Liver (tissue), 9 donors: ENCODE data around the gene ALPK3. TPM values are rescaled to one million over a fixed set of nuclear protein-coding genes. Genes with fewer than 3 reads are reported as not detected.
A peak's percentile ranks its signal among the peaks of the same experiment; 100 is the strongest.

ENCODE experiments used
- DNase-seq: peaks from one replicate; pipeline ENCODE4 v3.0.0-alpha.2; 2017; ENCODE audit warnings: low spot score
- H3K27ac ChIP-seq, 2 donors: one replicate each; pipeline ENCODE4 v1.7.0; 2013; ENCODE audit warnings: inconsistent platforms in 2 of 2, low read length in 2 of 2, control low read depth in 1 of 2, low read depth in 1 of 2, mild to moderate bottlenecking in 1 of 2
- H3K27me3 ChIP-seq, 4 donors: one replicate each; pipeline versions ENCODE4 v1.6.1 to v1.7.0; 2013; ENCODE audit warnings: low read length in 3 of 4, inconsistent platforms in 1 of 4, mild to moderate bottlenecking in 1 of 4, moderate library complexity in 1 of 4; ENCODE audit not compliant: control insufficient read depth in 4 of 4, insufficient read depth in 4 of 4
- H3K36me3 ChIP-seq, 4 donors: one replicate each; pipeline versions ENCODE4 v1.6.1 to v1.7.0; 2013; ENCODE audit warnings: low read length in 3 of 4, mild to moderate bottlenecking in 3 of 4, low read depth in 1 of 4, moderate library complexity in 1 of 4; ENCODE audit not compliant: control insufficient read depth in 4 of 4, insufficient read depth in 3 of 4
- H3K4me1 ChIP-seq, 4 donors: one replicate each; pipeline versions ENCODE4 v1.6.1 to v1.7.0; 2013; ENCODE audit warnings: low read length in 3 of 4, mild to moderate bottlenecking in 3 of 4, moderate library complexity in 1 of 4; ENCODE audit not compliant: control insufficient read depth in 4 of 4, insufficient read depth in 4 of 4
- H3K4me3 ChIP-seq, 3 donors: one replicate each; pipeline versions ENCODE4 v1.6.1 to v1.7.0; 2013; ENCODE audit warnings: low read length in 3 of 3, control low read depth in 1 of 3, low read depth in 1 of 3, mild to moderate bottlenecking in 1 of 3
- H3K9ac ChIP-seq, 2 donors: one replicate each; pipeline ENCODE4 v1.7.0; 2013; ENCODE audit warnings: low read length in 2 of 2, mild to moderate bottlenecking in 2 of 2, moderate library complexity in 2 of 2, control low read depth in 1 of 2, low read depth in 1 of 2
- H3K9me3 ChIP-seq, 4 donors: one replicate each; pipeline versions ENCODE4 v1.6.1 to v1.7.0; 2013; ENCODE audit warnings: low read length in 3 of 4; ENCODE audit not compliant: control insufficient read depth in 4 of 4
- ATF3 ChIP-seq: IDR thresholded peaks from 2 replicates; pipeline ENCODE4 v1.6.1; 2016; ENCODE audit warnings: antibody characterized with exemption
- CTCF ChIP-seq: fragments of 150-350 bp; IDR thresholded peaks from 2 replicates; pipeline ENCODE4 v1.5.1; 2017; ENCODE audit warnings: improper control_type of control experiment, low read depth, low read length; ENCODE audit not compliant: missing input control
- EGR1 ChIP-seq, 2 donors: IDR thresholded peaks; 2 replicates each; pipeline ENCODE4 v1.6.1; 2016 to 2018; ENCODE audit warnings: antibody characterized with exemption in 2 of 2, low read depth in 2 of 2
- FOXA1 ChIP-seq: IDR thresholded peaks from 2 replicates; pipeline ENCODE4 v1.6.1; 2016; ENCODE audit warnings: antibody characterized with exemption
- FOXA2 ChIP-seq: IDR thresholded peaks from 2 replicates; pipeline ENCODE4 v1.6.1; 2016; ENCODE audit warnings: antibody characterized with exemption
- GABPA ChIP-seq, 2 donors: IDR thresholded peaks in 1 of 2; conservative IDR thresholded peaks in 1 of 2; 2 replicates each; pipeline ENCODE4 v1.6.1; 2016; ENCODE audit warnings: antibody characterized with exemption in 2 of 2, mild to moderate bottlenecking in 1 of 2, moderate library complexity in 1 of 2
- HNF4A ChIP-seq, 2 donors: conservative IDR thresholded peaks; 2 replicates each; pipeline ENCODE4 v1.6.1; 2016; ENCODE audit warnings: antibody characterized with exemption in 2 of 2, mild to moderate bottlenecking in 2 of 2
- HNF4G ChIP-seq: IDR thresholded peaks from 2 replicates; pipeline ENCODE4 v1.6.1; 2016; ENCODE audit warnings: antibody characterized with exemption
- JUND ChIP-seq, 2 donors: IDR thresholded peaks; 2 replicates each; pipeline ENCODE4 v1.6.1; 2016; ENCODE audit warnings: antibody characterized with exemption in 2 of 2
- MAX ChIP-seq: IDR thresholded peaks from 2 replicates; pipeline ENCODE4 v1.6.1; 2016; ENCODE audit warnings: antibody characterized with exemption
- NR2F2 ChIP-seq: IDR thresholded peaks from 2 replicates; pipeline ENCODE4 v1.6.1; 2016; ENCODE audit warnings: antibody characterized with exemption
- RAD21 ChIP-seq, 2 donors: IDR thresholded peaks; 2 replicates each; pipeline ENCODE4 v1.6.1; 2016; ENCODE audit warnings: antibody characterized with exemption in 2 of 2, mild to moderate bottlenecking in 2 of 2
- REST ChIP-seq: IDR thresholded peaks from 2 replicates; pipeline ENCODE4 v1.6.1; 2016; ENCODE audit warnings: antibody characterized with exemption, mild to moderate bottlenecking
- RXRA ChIP-seq, 2 donors: IDR thresholded peaks; 2 replicates each; pipeline ENCODE4 v1.6.1; 2017 to 2018; ENCODE audit warnings: antibody characterized with exemption in 2 of 2, mild to moderate bottlenecking in 1 of 2
- SP1 ChIP-seq: IDR thresholded peaks from 2 replicates; pipeline ENCODE4 v1.6.1; 2018; ENCODE audit warnings: antibody characterized with exemption, mild to moderate bottlenecking
- TAF1 ChIP-seq: conservative IDR thresholded peaks from 2 replicates; pipeline ENCODE4 v1.6.1; 2016; ENCODE audit warnings: antibody characterized with exemption, mild to moderate bottlenecking
- YY1 ChIP-seq: IDR thresholded peaks from 2 replicates; pipeline ENCODE4 v1.6.1; 2016; ENCODE audit warnings: antibody characterized with exemption, mild to moderate bottlenecking
- ZBTB33 ChIP-seq: IDR thresholded peaks from 2 replicates; pipeline ENCODE4 v1.6.1; 2016; ENCODE audit warnings: antibody characterized with exemption
- WGBS: extraction: QIAGEN DNeasy Blood & Tissue Kit; methylation state at CpG from one replicate; pipeline ENCODE4 v1.1.7; 2013; 5-methylcytosine and 5-hydroxymethylcytosine counted together
- polyA plus RNA-seq, 2 donors: library from polyadenylated mRNA; stranded (reverse) in 1 of 2; unstranded in 1 of 2; fragments of 200-250 nt in 1 of 2; fragments of >200 nt in 1 of 2; fragmentation: Nextera tagmentation in 1 of 2; extraction: Ambion mirVana in 1 of 2; gene quantifications; one replicate each; pipeline versions ENCODE4 v1.2.1 to v1.2.3, GENCODE V29; 2013 to 2015
- total RNA-seq, 2 donors: library from RNA; depleted of rRNA; stranded (reverse); fragments of >200 nt; gene quantifications; one replicate each; pipeline ENCODE4 v1.2.3, GENCODE V29; 2014
- donor health status: healthy.
- donor health status: healthy.
- donor health status: healthy.
- donor health status: healthy.
- donor health status: healthy.

The ALPK3 gene
- total and polyA plus RNA-seq, 4 donors, result 0.96 to 10.0 (median 2.8) TPM

GRCh38 chr15:84910928-84911623, 93.9 kb downstream of the ALPK3 start (continued):
- TF ChIP-seq CTCF, result no peak

GRCh38 chr15:84911879-84912660, 94.9 kb downstream of the ALPK3 start:
- Histone ChIP-seq H3K27ac (peak overlapping the region; percentile 67 to 81), H3K36me3 (peaks cover 0 to 16% (median 4%) of the 10 kb centered on the region in 4 donors), H3K4me3 (no peak overlapping the region), H3K27me3 (no peaks in the 10 kb centered on the region), H3K4me1 (peaks cover 11 to 30% (median 21%) of the 10 kb centered on the region in 4 donors), H3K9me3 (no peaks in the 10 kb centered on the region), H3K9ac (peak overlapping the region in 1 of 2 donors; percentile 41)
- no peak for TF ChIP-seq ZBTB33
- peak; percentile 61 for TF ChIP-seq NR2F2
- peak; percentile 11 for TF ChIP-seq FOXA1
- TF ChIP-seq JUND (IDR thresholded peaks at IDR 0.05), result peak; percentile 91 to 93
- peak; percentile 89 for TF ChIP-seq HNF4A (conservative IDR thresholded peaks at IDR 0.05)
- TF ChIP-seq FOXA2, result no peak
- TF ChIP-seq CTCF, result no peak
- peak; percentile 60 for TF ChIP-seq MAX
- TF ChIP-seq SP1, result peak; percentile 92
- peak; percentile 64 for TF ChIP-seq TAF1
- TF ChIP-seq RXRA (IDR thresholded peaks at IDR 0.05), result peak; percentile 49 to 83
- TF ChIP-seq YY1, result peak; percentile 70
- TF ChIP-seq REST, result peak; percentile 82
- TF ChIP-seq HNF4G, result peak; percentile 7
- TF ChIP-seq GABPA (IDR thresholded peaks at IDR 0.05 in 1 of 2, conservative IDR thresholded peaks at IDR 0.05 in 1 of 2), result no peak
- TF ChIP-seq EGR1 (IDR thresholded peaks at IDR 0.05; ENCODE audit: low read depth in 2 of 2), result peak in 1 of 2 donors; percentile 69
- TF ChIP-seq RAD21 (IDR thresholded peaks at IDR 0.05), result peak; percentile 23 to 34
- TF ChIP-seq ATF3, result peak; percentile 85
- WGBS, result 15% methylated on average over 6 of the region's 6 CpGs
- no peak for DNase-seq
